ENCODE results near the gene PHTF2.
A peak's percentile ranks its signal among the peaks of the same experiment; 100 is the strongest.

Gene PHTF2

GRCh38 chr7:77791336-77791735, 7.2 kb upstream of the PHTF2 start:
- peak; percentile 89 for DNase-seq (ENCODE audit: low read depth)
- TF ChIP-seq CTCF (IDR thresholded peaks at IDR 0.05; ENCODE audit: control insufficient read depth, extremely low read depth, insufficient read depth): no peak
- peak overlapping the region; percentile 30; the same call in 1 of the 2 replicates for H3K4me3 ChIP-seq (ENCODE audit: low read depth, low read length)

- TF ChIP-seq CTCF (IDR thresholded peaks at IDR 0.05; ENCODE audit: control insufficient read depth, extremely low read depth, insufficient read depth): no peak
- DNase-seq (ENCODE audit: low read depth): peak; percentile 50
- H3K4me3 ChIP-seq (ENCODE audit: low read depth, low read length): peak overlapping the region; percentile 30; the same call in 1 of the 2 replicates
Measured at GRCh38 chr7:77791956-77792355, 6.6 kb upstream of the PHTF2 start.

GRCh38 chr7:77794000-77794399, 4.6 kb upstream of the PHTF2 start:
- H3K4me3 ChIP-seq (ENCODE audit: low read depth, low read length): no peak overlapping the region
- no peak for TF ChIP-seq CTCF (IDR thresholded peaks at IDR 0.05; ENCODE audit: control insufficient read depth, extremely low read depth, insufficient read depth)
- no peak for DNase-seq (ENCODE audit: low read depth)

- H3K4me3 ChIP-seq (ENCODE audit: low read depth, low read length): no peak overlapping the region
- no peak for DNase-seq (ENCODE audit: low read depth)
- TF ChIP-seq CTCF (IDR thresholded peaks at IDR 0.05; ENCODE audit: control insufficient read depth, extremely low read depth, insufficient read depth): no peak
Measured at GRCh38 chr7:77796109-77796508, 2.5 kb upstream of the PHTF2 start.

- DNase-seq (ENCODE audit: low read depth): no peak
- peak overlapping the region; percentile 96 for H3K4me3 ChIP-seq (ENCODE audit: low read depth, low read length)
- TF ChIP-seq CTCF (IDR thresholded peaks at IDR 0.05; ENCODE audit: control insufficient read depth, extremely low read depth, insufficient read depth): no peak
Measured at GRCh38 chr7:77796960-77797359, 1.6 kb upstream of the PHTF2 start.

- DNase-seq (ENCODE audit: low read depth): no peak
- peak overlapping the region; percentile 96 for H3K4me3 ChIP-seq (ENCODE audit: low read depth, low read length)
- TF ChIP-seq CTCF (IDR thresholded peaks at IDR 0.05; ENCODE audit: control insufficient read depth, extremely low read depth, insufficient read depth): no peak
Measured at GRCh38 chr7:77797734-77798393, 709 bp upstream of the PHTF2 start.

Measured in LNCaP clone FGC (cell line).